ENCODE results near the gene CASR.

Gene CASR

GRCh38 chr3:122283796-122284445 is 100.5 kb downstream of the CASR start:
- Histone ChIP-seq H3K9ac (ENCODE audit: low read length) (no peak overlapping the region), H3F3A (ENCODE audit: insufficient read depth) (no peaks in the 10 kb centered on the region), H3K79me2 (ENCODE audit: insufficient read depth, low read length) (no peaks in the 10 kb centered on the region), H3K27me3 (ENCODE audit: low read length) (no peaks in the 10 kb centered on the region), H3K36me3 (ENCODE audit: low read length) (no peaks in the 10 kb centered on the region), H4K20me1 (ENCODE audit: low read depth, low read length) (no peaks in the 10 kb centered on the region), H3K9me3 (ENCODE audit: insufficient read depth, low read length) (no peaks in the 10 kb centered on the region), H3K4me3 (ENCODE audit: insufficient read depth, low read length, poor library complexity, severe bottlenecking) (no peak overlapping the region), H3K27ac (ENCODE audit: low read depth, low read length) (no peak overlapping the region), H3K9me2 (replicated peaks; ENCODE audit: insufficient read depth, low read length) (no peaks in the 10 kb centered on the region), H2AFZ (ENCODE audit: low read depth, low read length, severe bottlenecking) (no peak overlapping the region), H3K4me2 (ENCODE audit: low read depth, low read length, poor library complexity, severe bottlenecking) (no peak overlapping the region)
- TF ChIP-seq EZH2phosphoT487 (conservative IDR thresholded peaks at IDR 0.05; ENCODE audit: low read length) (no peak), CTCF (IDR thresholded peaks at IDR 0.05; ENCODE audit: insufficient read depth, low read length, poor library complexity, severe bottlenecking) (no peak)

- H3K9me3 ChIP-seq (ENCODE audit: insufficient read depth, low read length), result no peaks in the 10 kb centered on the region
- no peaks in the 10 kb centered on the region for H3K9me2 ChIP-seq (replicated peaks; ENCODE audit: insufficient read depth, low read length)
- no peak overlapping the region for H3K4me3 ChIP-seq (ENCODE audit: insufficient read depth, low read length, poor library complexity, severe bottlenecking)
- H4K20me1 ChIP-seq (ENCODE audit: low read depth, low read length), result no peaks in the 10 kb centered on the region
- no peaks in the 10 kb centered on the region for H3K79me2 ChIP-seq (ENCODE audit: insufficient read depth, low read length)
- no peak overlapping the region for H3K9ac ChIP-seq (ENCODE audit: low read length)
- H2AFZ ChIP-seq (ENCODE audit: low read depth, low read length, severe bottlenecking), result no peak overlapping the region
- no peaks in the 10 kb centered on the region for H3K27me3 ChIP-seq (ENCODE audit: low read length)
- H3K36me3 ChIP-seq (ENCODE audit: low read length), result no peaks in the 10 kb centered on the region
- H3K4me2 ChIP-seq (ENCODE audit: low read depth, low read length, poor library complexity, severe bottlenecking), result no peak overlapping the region
- TF ChIP-seq CTCF (IDR thresholded peaks at IDR 0.05; ENCODE audit: insufficient read depth, low read length, poor library complexity, severe bottlenecking), result no peak
- TF ChIP-seq EZH2phosphoT487 (conservative IDR thresholded peaks at IDR 0.05; ENCODE audit: low read length), result no peak
- no peak overlapping the region for H3K27ac ChIP-seq (ENCODE audit: low read depth, low read length)
- no peaks in the 10 kb centered on the region for H3F3A ChIP-seq (ENCODE audit: insufficient read depth)
Observed at GRCh38 chr3:122284486-122284885, 101.0 kb downstream of the CASR start.

- Histone ChIP-seq H3F3A (ENCODE audit: insufficient read depth) (no peaks in the 10 kb centered on the region), H3K4me3 (ENCODE audit: insufficient read depth, low read length, poor library complexity, severe bottlenecking) (no peak overlapping the region), H3K79me2 (ENCODE audit: insufficient read depth, low read length) (no peaks in the 10 kb centered on the region), H3K4me2 (ENCODE audit: low read depth, low read length, poor library complexity, severe bottlenecking) (no peak overlapping the region), H3K36me3 (ENCODE audit: low read length) (no peaks in the 10 kb centered on the region), H3K9ac (ENCODE audit: low read length) (no peak overlapping the region), H4K20me1 (ENCODE audit: low read depth, low read length) (no peaks in the 10 kb centered on the region), H2AFZ (ENCODE audit: low read depth, low read length, severe bottlenecking) (no peak overlapping the region), H3K27ac (ENCODE audit: low read depth, low read length) (no peak overlapping the region), H3K27me3 (ENCODE audit: low read length) (no peaks in the 10 kb centered on the region), H3K9me2 (replicated peaks; ENCODE audit: insufficient read depth, low read length) (no peaks in the 10 kb centered on the region), H3K9me3 (ENCODE audit: insufficient read depth, low read length) (no peaks in the 10 kb centered on the region)
- no peak for TF ChIP-seq CTCF (IDR thresholded peaks at IDR 0.05; ENCODE audit: insufficient read depth, low read length, poor library complexity, severe bottlenecking)
- TF ChIP-seq EZH2phosphoT487 (conservative IDR thresholded peaks at IDR 0.05; ENCODE audit: low read length), result no peak
Observed at GRCh38 chr3:122294359-122294758, 110.9 kb downstream of the CASR start.

Measured in SU-DHL-6 (cell line).